Body of pancreas (tissue), 4 donors: Measurements from ENCODE around the gene RFC2. TPM values are rescaled to one million over a fixed set of nuclear protein-coding genes. Genes with fewer than 3 reads are reported as not detected.
A peak's percentile ranks its signal among the peaks of the same experiment; 100 is the strongest.
"Not testable (repeated sequence)": the region's sequence is repeated elsewhere in the genome, so short reads cannot be mapped to it uniquely, and the experiment has no call there.

Source experiments
- ATAC-seq: fragments of 150-250 bp; one replicate; pipeline ENCODE4 v1.9.1; 2016
- DNase-seq, 4 donors: peaks; one replicate each; pipeline ENCODE4 v3.0.0-alpha.2; 2019
- H3K27ac ChIP-seq, 4 donors: fragments of 200-600 bp; sonication (generic); 1 replicate in 3 of 4; 2 replicates in 1 of 4; pipeline versions ENCODE4 v1.5.1 to v1.6.1; 2016 to 2019; ENCODE audit warnings: mild to moderate bottlenecking in 1 of 4, mixed read lengths in 1 of 4, moderate library complexity in 1 of 4
- H3K27me3 ChIP-seq, 2 donors: fragments of 200-600 bp; sonication (generic); one replicate each; pipeline ENCODE4 v1.6.0; 2016; ENCODE audit warnings: mild to moderate bottlenecking in 1 of 2
- H3K36me3 ChIP-seq, 2 donors: fragments of 200-600 bp; sonication (generic); replicated peaks in 1 of 2; 2 replicates each; pipeline ENCODE4 v1.5.1; 2016; ENCODE audit warnings: low read depth in 2 of 2; ENCODE audit not compliant: insufficient read depth in 1 of 2
- H3K4me1 ChIP-seq: fragments of 200-600 bp; sonication (generic); one replicate; pipeline ENCODE4 v1.6.0; 2016
- H3K4me3 ChIP-seq, 2 donors: fragments of 200-600 bp; sonication (generic); 1 replicate in 1 of 2; 2 replicates in 1 of 2; pipeline ENCODE4 v1.5.1; 2016 to 2019
- H3K9me3 ChIP-seq, 3 donors: fragments of 200-600 bp; sonication (generic); 1 replicate in 2 of 3; 2 replicates in 1 of 3; pipeline ENCODE4 v1.5.1; 2016
- CTCF ChIP-seq, 7 experiments: fragments of 450-650 bp in 4 of 7; fragments of 200-600 bp in 3 of 7; sonication (generic) in 3 of 7; IDR thresholded peaks; one replicate each; pipeline ENCODE4 v1.5.1; 2016 to 2019; ENCODE audit warnings: antibody characterized with exemption in 7 of 7
- POLR2A ChIP-seq, 3 donors: fragments of 450-650 bp; IDR thresholded peaks; one replicate each; pipeline ENCODE4 v1.6.1; 2016; ENCODE audit warnings: antibody characterized with exemption in 3 of 3, mild to moderate bottlenecking in 2 of 3
- WGBS, 2 donors: methylation state at CpG; one replicate each; pipeline ENCODE4 v1.1.5; 2017; 5-methylcytosine and 5-hydroxymethylcytosine counted together
- intact Hi-C: fragments of 100-400 bp; cut with DNase I; formaldehyde crosslinking; loops from one replicate; pipeline ENCODE4 v1.15.1; 2023
- total RNA-seq, 2 donors: library from RNA; depleted of rRNA; stranded (reverse); fragments of >200 nt; gene quantifications; one replicate each; pipeline ENCODE4 v1.1.0, GENCODE V29; 2016

Gene RFC2
- total RNA-seq, 2 donors from 2014 or later, result 7.9 to 10.1 TPM

GRCh38 chr7:74254858-74255379 lies 720 bp upstream of the RFC2 start:
- no peaks in the 10 kb centered on the region for H3K9me3 ChIP-seq
- peaks cover 14% of the 10 kb centered on the region for H3K4me1 ChIP-seq
- peaks cover 0 to 9% of the 10 kb centered on the region in 2 donors for H3K36me3 ChIP-seq
- peak overlapping the region; percentile 67 to 68 for H3K4me3 ChIP-seq
- TF ChIP-seq POLR2A (IDR thresholded peaks at IDR 0.05) (no peak), CTCF (IDR thresholded peaks at IDR 0.05) (no peak)
- 11 to 14% methylated on average over 20 of the region's 20 CpGs for WGBS, 2 donors
- H3K27me3 ChIP-seq, result no peaks in the 10 kb centered on the region
- peak overlapping the region; percentile 79 to 98 (median 94) for H3K27ac ChIP-seq
- ATAC-seq (no peak), DNase-seq (no peak)
- intact Hi-C loops, result no loop called here

- Histone ChIP-seq H3K4me1 (peaks cover 14% of the 10 kb centered on the region), H3K27me3 (no peaks in the 10 kb centered on the region), H3K27ac (peak overlapping the region; percentile 69 to 98 (median 94)), H3K9me3 (no peaks in the 10 kb centered on the region), H3K4me3 (peak overlapping the region; percentile 26 to 68), H3K36me3 (peaks cover 0 to 19% of the 10 kb centered on the region in 2 donors)
- TF ChIP-seq POLR2A (IDR thresholded peaks at IDR 0.05), result no peak
- no peak for ATAC-seq
- peak in 1 of 4 donors; percentile 26 for DNase-seq
- intact Hi-C loops, result no loop called here
- 1 to 2% methylated on average over 10 of the region's 10 CpGs for WGBS, 2 donors
These were observed 417 bp downstream of the RFC2 start for GRCh38 chr7:74253835-74254128.

- ATAC-seq (no peak), DNase-seq (peak in 1 of 4 donors; percentile 23)
- TF ChIP-seq CTCF (IDR thresholded peaks at IDR 0.05), result no peak
- no peak for TF ChIP-seq POLR2A (IDR thresholded peaks at IDR 0.05)
- peaks cover 0 to 19% of the 10 kb centered on the region in 2 donors for H3K36me3 ChIP-seq
- peak overlapping the region in 3 of 4 donors; percentile 65 to 98 (median 90) for H3K27ac ChIP-seq
- no peak overlapping the region for H3K4me3 ChIP-seq
- no peaks in the 10 kb centered on the region for H3K27me3 ChIP-seq
- intact Hi-C loops, result no loop called here
- 62 to 73% methylated on average over 5 to 7 of the region's 7 CpGs for WGBS, 2 donors
- peaks cover 14% of the 10 kb centered on the region for H3K4me1 ChIP-seq
- no peaks in the 10 kb centered on the region for H3K9me3 ChIP-seq
These were observed 868 bp downstream of the RFC2 start for GRCh38 chr7:74253331-74253730.

- H3K36me3 ChIP-seq, result peaks cover 3 to 19% of the 10 kb centered on the region in 2 donors
- peaks cover 14% of the 10 kb centered on the region for H3K4me1 ChIP-seq
- TF ChIP-seq POLR2A (IDR thresholded peaks at IDR 0.05), result no peak
- no peak for TF ChIP-seq CTCF (IDR thresholded peaks at IDR 0.05)
- peak overlapping the region in 3 of 4 donors; percentile 65 to 98 (median 90) for H3K27ac ChIP-seq
- intact Hi-C loops, result no loop called here
- ATAC-seq (no peak), DNase-seq (peak; percentile 59 to 82 (median 70))
- H3K4me3 ChIP-seq, result no peak overlapping the region
- H3K9me3 ChIP-seq, result no peaks in the 10 kb centered on the region
- WGBS, 2 donors, result 32 to 36% methylated on average over 5 of the region's 5 CpGs
- no peaks in the 10 kb centered on the region for H3K27me3 ChIP-seq
These were observed 1.3 kb downstream of the RFC2 start for GRCh38 chr7:74252893-74253292.

- DNase-seq, H3K27ac ChIP-seq, H3K4me3 ChIP-seq, ATAC-seq, H3K4me1 ChIP-seq, intact Hi-C loops, H3K27me3 ChIP-seq, H3K9me3 ChIP-seq: not testable (repeated sequence)
- H3K36me3 ChIP-seq, result peaks cover 3 to 26% of the 10 kb centered on the region in 2 donors
- 85 to 88% methylated on average over 9 to 10 of the region's 10 CpGs for WGBS, 2 donors
These were observed 5.1 kb downstream of the RFC2 start for GRCh38 chr7:74249058-74249457.

GRCh38 chr7:74248156-74248555 lies 6.0 kb downstream of the RFC2 start:
- no peak for ATAC-seq
- no peaks in the 10 kb centered on the region for H3K9me3 ChIP-seq
- intact Hi-C loops, result no loop called here
- no peak for TF ChIP-seq POLR2A (IDR thresholded peaks at IDR 0.05)
- no peak for TF ChIP-seq CTCF (IDR thresholded peaks at IDR 0.05)
- no peak overlapping the region for H3K27ac ChIP-seq
- peaks cover 3% of the 10 kb centered on the region for H3K4me1 ChIP-seq
- DNase-seq, result no peak
- WGBS, 2 donors, result 92 to 95% methylated on average over 6 of the region's 6 CpGs
- peaks cover 3 to 26% of the 10 kb centered on the region in 2 donors for H3K36me3 ChIP-seq
- H3K4me3 ChIP-seq, result no peak overlapping the region
- H3K27me3 ChIP-seq, result no peaks in the 10 kb centered on the region
